Trophoblast cell (in vitro differentiated cells and primary cell): Measurements from ENCODE around the gene TFF1.

ENCODE experiments used
- DNase-seq, 2 donors: peaks; one replicate each; pipeline ENCODE4 v3.0.0-alpha.2; 2016
- H2AFZ ChIP-seq: 2 replicates; pipeline ENCODE4 v1.6.1; 2013; ENCODE audit warnings: low read length, moderate library complexity, mild to moderate bottlenecking; ENCODE audit not compliant: insufficient read depth, poor library complexity
- H2AK5ac ChIP-seq: 2 replicates; pipeline ENCODE4 v1.6.1; 2013; ENCODE audit warnings: mild to moderate bottlenecking, low read length
- H2BK120ac ChIP-seq: 2 replicates; pipeline ENCODE4 v1.6.1; 2013; ENCODE audit warnings: low read length, mild to moderate bottlenecking, moderate library complexity; ENCODE audit not compliant: insufficient read depth, poor library complexity
- H2BK12ac ChIP-seq: 2 replicates; pipeline ENCODE4 v1.6.1; 2013; ENCODE audit warnings: mild to moderate bottlenecking, low read length, moderate library complexity
- H2BK5ac ChIP-seq: 2 replicates; pipeline ENCODE4 v1.6.1; 2013; ENCODE audit warnings: low read length, low read depth, moderate library complexity, mild to moderate bottlenecking; ENCODE audit not compliant: poor library complexity
- H3K14ac ChIP-seq: 2 replicates; pipeline ENCODE4 v1.6.1; 2013; ENCODE audit warnings: mild to moderate bottlenecking, low read length
- H3K18ac ChIP-seq: 2 replicates; pipeline ENCODE4 v1.6.1; 2013; ENCODE audit warnings: mild to moderate bottlenecking, low read length
- H3K23ac ChIP-seq: 2 replicates; pipeline ENCODE4 v1.6.1; 2013; ENCODE audit warnings: low read length
- H3K27ac ChIP-seq: 2 replicates; pipeline ENCODE4 v1.5.1; 2013; ENCODE audit warnings: low read depth, mild to moderate bottlenecking, inconsistent platforms, low read length, moderate library complexity
- H3K27me3 ChIP-seq: 2 replicates; pipeline ENCODE4 v1.6.1; 2013; ENCODE audit warnings: inconsistent platforms, mild to moderate bottlenecking, low read length, moderate library complexity; ENCODE audit not compliant: insufficient read depth
- H3K36me3 ChIP-seq, 2 experiments: 1 replicate in 1 of 2; 2 replicates in 1 of 2; pipeline ENCODE4 v1.6.1; 2013; ENCODE audit warnings: low read length in 2 of 2, mild to moderate bottlenecking in 2 of 2, moderate library complexity in 1 of 2; ENCODE audit not compliant: insufficient read depth in 2 of 2, control insufficient read depth in 1 of 2
- H3K4ac ChIP-seq: 2 replicates; pipeline ENCODE4 v1.6.1; 2013; ENCODE audit warnings: low read depth, mild to moderate bottlenecking, low read length, moderate library complexity
- H3K4me1 ChIP-seq, 2 experiments: 1 replicate in 1 of 2; 2 replicates in 1 of 2; pipeline ENCODE4 v1.6.1; 2013; ENCODE audit warnings: low read length in 2 of 2, mild to moderate bottlenecking in 2 of 2, moderate library complexity in 1 of 2; ENCODE audit not compliant: insufficient read depth in 2 of 2, control insufficient read depth in 1 of 2
- H3K4me2 ChIP-seq: 2 replicates; pipeline ENCODE4 v1.6.1; 2013; ENCODE audit warnings: inconsistent platforms, mild to moderate bottlenecking, low read length, moderate library complexity
- H3K4me3 ChIP-seq: 2 replicates; pipeline ENCODE4 v1.5.1; 2013; ENCODE audit warnings: mild to moderate bottlenecking, low read depth, low read length, inconsistent platforms
- H3K79me1 ChIP-seq: one replicate; pipeline ENCODE4 v1.6.1; 2013; ENCODE audit warnings: low read length
- H3K79me2 ChIP-seq: 2 replicates; pipeline ENCODE4 v1.6.1; 2013; ENCODE audit warnings: low read length, mild to moderate bottlenecking; ENCODE audit not compliant: control insufficient read depth, insufficient read depth, poor library complexity
- H3K9ac ChIP-seq: 2 replicates; pipeline ENCODE4 v1.6.1; 2013; ENCODE audit warnings: mild to moderate bottlenecking, low read length
- H3K9me3 ChIP-seq: 2 replicates; pipeline ENCODE4 v1.6.1; 2013; ENCODE audit warnings: low read depth, mild to moderate bottlenecking, control low read depth, inconsistent platforms, low read length; ENCODE audit not compliant: insufficient read depth
- H4K12ac ChIP-seq: 2 replicates; pipeline ENCODE4 v1.6.1; 2013; ENCODE audit warnings: low read depth, mild to moderate bottlenecking, low read length, moderate library complexity
- H4K8ac ChIP-seq: 2 replicates; pipeline ENCODE4 v1.6.1; 2013; ENCODE audit warnings: low read depth, mild to moderate bottlenecking, low read length, moderate library complexity
- H4K91ac ChIP-seq: one replicate; pipeline ENCODE4 v1.6.1; 2013; ENCODE audit warnings: low read depth, mild to moderate bottlenecking, low read length, moderate library complexity
- WGBS: extraction: QIAGEN DNeasy Blood & Tissue Kit; methylation state at CpG from one replicate; pipeline ENCODE4 v1.1.7; 2013; ENCODE audit warnings: missing lambda C conversion rate; ENCODE audit not compliant: insufficient read length, insufficient coverage; ENCODE audit errors: extremely low coverage; 5-methylcytosine and 5-hydroxymethylcytosine counted together

TFF1 gene

DNA sequence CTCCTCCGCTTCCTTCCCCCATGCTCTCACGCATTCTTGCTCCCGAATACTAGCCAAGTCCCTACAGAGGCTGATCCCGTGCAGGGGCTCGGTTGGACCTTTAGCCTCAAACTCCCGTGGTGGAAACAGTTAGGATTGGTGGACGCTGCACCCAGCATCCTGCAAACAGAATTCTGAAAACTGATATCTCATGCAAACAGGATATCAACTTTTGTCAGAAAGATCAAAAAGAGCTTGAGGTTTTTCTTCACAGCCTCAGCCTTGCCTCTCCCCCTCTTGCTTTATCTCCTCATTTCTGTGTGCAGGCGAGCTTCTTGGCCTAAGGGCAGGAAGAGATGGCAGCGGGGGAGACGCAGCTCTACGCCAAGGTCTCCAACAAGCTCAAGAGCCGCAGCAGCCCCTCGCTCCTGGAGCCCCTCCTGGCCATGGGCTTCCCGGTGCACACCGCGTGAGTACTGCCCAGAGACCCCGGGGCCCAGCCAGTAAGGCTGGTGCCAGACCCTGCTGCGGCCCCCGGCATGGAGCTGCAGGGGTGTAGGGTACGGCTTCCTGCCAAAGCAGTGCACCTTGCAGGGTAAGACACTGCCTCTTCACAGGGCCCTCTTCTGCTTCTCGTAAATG, 37.4 kb upstream of the TFF1 start, which contains the start of gene UBASH3A:
Gene UBASH3A, plus strand, starts transcription at position 292 of the 621 bp plus-strand sequence. Its CDS starts 44 bp downstream, at position 336.
- Histone ChIP-seq H3K4me2 (no peak within 1 kb of the TSS), H3K79me1 (no peaks in the 10 kb centered on the region), H3K23ac (no peak within 1 kb of the TSS), H2BK120ac (no peak within 1 kb of the TSS), H2BK12ac (no peak within 1 kb of the TSS), H4K12ac (no peak within 1 kb of the TSS), H2AFZ (no peak within 1 kb of the TSS), H2AK5ac (no peak within 1 kb of the TSS), H4K8ac (no peak within 1 kb of the TSS), H3K27ac (no peak within 1 kb of the TSS), H3K79me2 (no peaks in the 10 kb centered on the region), H3K9ac (no peak within 1 kb of the TSS), H3K36me3 (no peaks in the 10 kb centered on the region), H3K4ac (no peak within 1 kb of the TSS), H3K4me1 (no peaks in the 10 kb centered on the region), H3K14ac (no peak within 1 kb of the TSS), H2BK5ac (no peak within 1 kb of the TSS), H4K91ac (no peak within 1 kb of the TSS), H3K18ac (no peak within 1 kb of the TSS), H3K4me3 (no peak within 1 kb of the TSS), H3K9me3 (peaks cover 3% of the 10 kb centered on the region), H3K27me3 (no peaks in the 10 kb centered on the region)
- no peak for DNase-seq
- no CpG with 5 or more reads among the region's 21 CpGs for WGBS

DNA sequence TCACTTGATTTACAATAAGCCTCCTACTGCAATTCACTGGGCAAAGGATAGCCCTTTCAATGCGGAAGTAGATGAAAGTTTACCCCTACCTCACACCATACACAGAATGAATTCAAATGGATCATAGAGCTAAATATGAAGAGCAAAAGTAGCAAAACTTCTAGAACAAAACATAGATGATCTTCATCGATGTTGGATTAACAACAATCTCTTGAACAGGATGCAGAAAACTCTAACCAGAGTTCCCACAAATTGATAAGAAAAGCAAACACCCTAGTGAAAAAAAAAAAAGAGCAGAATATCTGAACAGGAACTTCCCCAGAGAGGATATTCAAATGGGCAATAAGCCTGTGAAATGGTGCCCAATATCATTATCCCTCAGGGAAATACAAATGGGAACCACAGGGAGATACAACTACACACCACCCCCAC, 35.5 kb upstream of the TFF1 start:
- no peak overlapping the region for H3K14ac ChIP-seq
- no peak for DNase-seq
- no peaks in the 10 kb centered on the region for H3K79me2 ChIP-seq
- H2AK5ac ChIP-seq = no peak overlapping the region
- H2BK120ac ChIP-seq = no peak overlapping the region
- H3K4me1 ChIP-seq = no peaks in the 10 kb centered on the region
- no peaks in the 10 kb centered on the region for H3K36me3 ChIP-seq
- H4K12ac ChIP-seq = no peak overlapping the region
- no peak overlapping the region for H2AFZ ChIP-seq
- H4K91ac ChIP-seq = no peak overlapping the region
- no peak overlapping the region for H4K8ac ChIP-seq
- H3K4ac ChIP-seq = no peak overlapping the region
- H2BK12ac ChIP-seq = no peak overlapping the region
- H3K4me2 ChIP-seq = no peak overlapping the region
- no peak overlapping the region for H2BK5ac ChIP-seq
- no CpG with 5 or more reads among the region's 2 CpGs for WGBS
- H3K18ac ChIP-seq = no peak overlapping the region
- H3K27me3 ChIP-seq = no peaks in the 10 kb centered on the region
- peaks cover 2% of the 10 kb centered on the region for H3K9me3 ChIP-seq
- no peak overlapping the region for H3K23ac ChIP-seq
- no peak overlapping the region for H3K4me3 ChIP-seq
- no peak overlapping the region for H3K27ac ChIP-seq
- no peaks in the 10 kb centered on the region for H3K79me1 ChIP-seq
- no peak overlapping the region for H3K9ac ChIP-seq

DNA sequence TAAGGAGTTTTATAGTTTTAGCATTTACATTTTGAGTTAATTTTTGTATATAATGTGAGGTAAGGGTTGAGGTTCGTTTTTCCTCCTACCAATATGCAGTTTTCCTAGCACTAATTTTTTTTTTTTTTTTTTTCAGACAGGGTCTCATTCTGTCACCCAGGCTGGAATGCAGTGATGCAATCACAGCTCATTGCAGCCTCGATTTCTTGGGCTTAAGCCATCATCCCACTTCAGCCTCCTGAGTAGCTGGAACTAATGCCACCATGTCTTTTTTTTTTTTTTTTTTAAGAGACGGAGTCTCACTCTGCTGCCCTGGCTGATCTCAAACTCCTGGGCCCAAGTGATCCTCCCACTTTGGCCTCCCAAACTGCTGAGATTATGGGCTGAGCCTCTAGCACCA, 34.8 kb upstream of the TFF1 start:
- no peak overlapping the region for H3K4me3 ChIP-seq
- no peak overlapping the region for H3K18ac ChIP-seq
- H4K8ac ChIP-seq = no peak overlapping the region
- H3K4me1 ChIP-seq = no peaks in the 10 kb centered on the region
- H2AFZ ChIP-seq = no peak overlapping the region
- no peak overlapping the region for H2BK5ac ChIP-seq
- no CpG with 5 or more reads among the region's 3 CpGs for WGBS
- H3K79me1 ChIP-seq = no peaks in the 10 kb centered on the region
- H2BK120ac ChIP-seq = no peak overlapping the region
- H2AK5ac ChIP-seq = no peak overlapping the region
- no peak for DNase-seq
- H3K27ac ChIP-seq = no peak overlapping the region
- no peaks in the 10 kb centered on the region for H3K36me3 ChIP-seq
- H3K14ac ChIP-seq = no peak overlapping the region
- H3K9ac ChIP-seq = no peak overlapping the region
- H3K9me3 ChIP-seq = peaks cover 2% of the 10 kb centered on the region
- H3K4me2 ChIP-seq = no peak overlapping the region
- H4K91ac ChIP-seq = no peak overlapping the region
- no peaks in the 10 kb centered on the region for H3K79me2 ChIP-seq
- no peaks in the 10 kb centered on the region for H3K27me3 ChIP-seq
- H2BK12ac ChIP-seq = no peak overlapping the region
- H3K4ac ChIP-seq = no peak overlapping the region
- no peak overlapping the region for H3K23ac ChIP-seq
- H4K12ac ChIP-seq = no peak overlapping the region

DNA sequence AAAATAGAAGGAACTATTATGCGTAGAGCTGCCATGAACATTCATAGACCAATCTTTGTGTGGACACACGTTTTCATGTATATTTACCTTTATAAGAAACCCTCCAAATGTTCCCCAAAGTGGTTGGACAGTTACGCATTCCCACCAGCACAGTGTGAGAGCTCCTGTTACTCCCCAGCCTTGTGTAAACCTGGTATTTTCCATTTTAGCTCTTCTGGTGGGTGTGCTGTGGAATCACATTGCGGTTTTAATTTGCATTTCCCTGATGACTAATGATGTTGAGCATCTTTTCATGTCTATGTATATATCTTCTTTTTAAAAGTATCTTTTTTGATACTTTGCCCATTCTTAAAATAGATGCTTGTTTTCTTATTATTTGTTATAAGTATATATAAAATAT, 34.2 kb upstream of the TFF1 start:
- H3K18ac ChIP-seq = no peak overlapping the region
- no CpG with 5 or more reads among the region's 4 CpGs for WGBS

More for the DNA sequence above, 34.2 kb upstream of the TFF1 start:
- H2AK5ac ChIP-seq = no peak overlapping the region
- H3K36me3 ChIP-seq = no peaks in the 10 kb centered on the region
- H2BK12ac ChIP-seq = no peak overlapping the region
- H2BK120ac ChIP-seq = no peak overlapping the region
- no peak overlapping the region for H4K12ac ChIP-seq
- DNase-seq = no peak
- H3K14ac ChIP-seq = no peak overlapping the region
- no peak overlapping the region for H3K4me3 ChIP-seq
- no peaks in the 10 kb centered on the region for H3K4me1 ChIP-seq
- no peak overlapping the region for H3K27ac ChIP-seq
- H2BK5ac ChIP-seq = no peak overlapping the region
- H3K4ac ChIP-seq = no peak overlapping the region
- peaks cover 2% of the 10 kb centered on the region for H3K9me3 ChIP-seq
- H3K79me1 ChIP-seq = no peaks in the 10 kb centered on the region
- H4K8ac ChIP-seq = no peak overlapping the region
- no peak overlapping the region for H2AFZ ChIP-seq
- H3K4me2 ChIP-seq = no peak overlapping the region
- no peak overlapping the region for H4K91ac ChIP-seq
- H3K9ac ChIP-seq = no peak overlapping the region
- H3K79me2 ChIP-seq = no peaks in the 10 kb centered on the region
- no peaks in the 10 kb centered on the region for H3K27me3 ChIP-seq
- no peak overlapping the region for H3K23ac ChIP-seq
